GM19099 (cell line): ENCODE data around the gene TMEM163.

ENCODE experiments used
- POLR2A ChIP-seq: IDR thresholded peaks from 3 replicates; pipeline ENCODE4 v1.6.1; 2011; ENCODE audit warnings: low read depth; ENCODE audit not compliant: insufficient read length; ENCODE audit errors: extremely low read depth

Gene TMEM163

GRCh38 chr2:134408386-134408785 is 310.4 kb downstream of the TMEM163 start:
- TF ChIP-seq POLR2A: no peak

- no peak for TF ChIP-seq POLR2A
Observed at GRCh38 chr2:134407154-134407890, 311.5 kb downstream of the TMEM163 start.

GRCh38 chr2:134406736-134407135 is 312.1 kb downstream of the TMEM163 start:
- TF ChIP-seq POLR2A: no peak

GRCh38 chr2:134406311-134406710 is 312.5 kb downstream of the TMEM163 start:
- no peak for TF ChIP-seq POLR2A
